GM12878 (cell line): Measurements from ENCODE around the gene PAPOLA. TPM values are rescaled to one million over a fixed set of nuclear protein-coding genes. Genes with fewer than 3 reads are reported as not detected.

ENCODE experiments used
- ATAC-seq: fragments of 200-7000 bp; cut with Tn5 transposase; 3 replicates; pipeline ENCODE4 v1.9.1; 2020; ENCODE audit warnings: mild to moderate bottlenecking, moderate library complexity
- BruUV-seq: library from RNA; stranded (reverse); fragments of 400-500 nt; replicated peaks from 2 replicates; lab custom pipeline; 2021; lab: Mats Ljungman, UMichigan
- CTCF ChIA-PET: fragments of 300-600 bp; sonication (Branson Sonifier 250); formaldehyde crosslinking; extraction: SDS; loops from one replicate; lab custom pipeline; 2021; ENCODE audit warnings: inconsistent platforms; lab: Yijun Ruan, JAX
- POLR2A ChIA-PET: fragments of 350-600 bp; formaldehyde crosslinking; extraction: SDS; loops from one replicate; lab custom pipeline; 2021; ENCODE audit warnings: inconsistent platforms; lab: Charles Lee
- RAD21 ChIA-PET: fragments of 300-600 bp; sonication (Branson Sonifier 250); formaldehyde crosslinking; loops from one replicate; lab custom pipeline; 2023; ENCODE audit warnings: antibody characterized with exemption; ENCODE audit not compliant: unreplicated experiment; lab: Charles Lee
- SMC1A ChIA-PET: fragments of 300-600 bp; sonication (Branson Sonifier 250); formaldehyde crosslinking; loops from one replicate; lab custom pipeline; 2023; ENCODE audit not compliant: unreplicated experiment, uncharacterized antibody; lab: Charles Lee
- DNase-seq: peaks from one replicate; pipeline ENCODE4 v3.0.0-alpha.2; 2011; ENCODE audit warnings: low read depth, low spot score
- FAIRE-seq: peaks from 3 replicates; lab custom pipeline; 2011; peaks lifted over from hg19 to GRCh38; lab: Jason Lieb, UNC
- H2AFZ ChIP-seq: 2 replicates; pipeline ENCODE4 v1.6.0; 2011; ENCODE audit warnings: low read depth, low read length, control low read depth; ENCODE audit not compliant: control insufficient read depth
- H3K27ac ChIP-seq: 2 replicates; pipeline ENCODE4 v1.5.1; 2011; ENCODE audit warnings: control low read depth; ENCODE audit not compliant: control insufficient read depth, insufficient read depth
- H3K27me3 ChIP-seq, 2 experiments: replicated peaks in 1 of 2; 2 replicates each; pipeline versions ENCODE4 v1.6.0 to v1.6.1; 2011; ENCODE audit warnings: low read length in 1 of 2; ENCODE audit not compliant: control insufficient read depth in 2 of 2, insufficient read depth in 2 of 2
- H3K36me3 ChIP-seq, 2 experiments: 2 replicates each; pipeline ENCODE4 v1.5.1; 2011; ENCODE audit warnings: low read length in 1 of 2; ENCODE audit not compliant: control insufficient read depth in 2 of 2, insufficient read depth in 2 of 2
- H3K4me1 ChIP-seq: 2 replicates; pipeline ENCODE4 v1.6.1; 2011; ENCODE audit warnings: mild to moderate bottlenecking, low read length, moderate library complexity, mixed read lengths; ENCODE audit not compliant: control insufficient read depth, insufficient read depth
- H3K4me2 ChIP-seq: 2 replicates; pipeline ENCODE4 v1.6.0; 2011; ENCODE audit warnings: control low read depth; ENCODE audit not compliant: control insufficient read depth, insufficient read depth
- H3K4me3 ChIP-seq: fragments of 200-600 bp; sonication (generic); 2 replicates; pipeline ENCODE4 v1.5.1; 2016
- H3K79me2 ChIP-seq: 2 replicates; pipeline ENCODE4 v1.6.0; 2011; ENCODE audit warnings: low read length; ENCODE audit not compliant: control insufficient read depth, insufficient read depth
- H3K9ac ChIP-seq: 2 replicates; pipeline ENCODE4 v1.8.0; 2011; ENCODE audit warnings: low read length, control low read depth, mixed read lengths; ENCODE audit not compliant: control insufficient read depth, insufficient read depth
- H3K9me3 ChIP-seq: replicated peaks from 3 replicates; pipeline ENCODE4 v1.5.1; 2011; ENCODE audit warnings: mild to moderate bottlenecking, low read length; ENCODE audit not compliant: control insufficient read depth, insufficient read depth
- H4K20me1 ChIP-seq: 2 replicates; pipeline ENCODE4 v1.6.0; 2011; ENCODE audit not compliant: control insufficient read depth, insufficient read depth
- E2F8 ChIP-seq: fragments of 450-650 bp; IDR thresholded peaks from 2 replicates; pipeline ENCODE4 v1.6.1; 2018; ENCODE audit warnings: mild to moderate bottlenecking, low read depth, moderate library complexity; ENCODE audit not compliant: partially characterized antibody
- FOXK2 ChIP-seq: fragments of 450-650 bp; IDR thresholded peaks from 2 replicates; pipeline ENCODE4 v1.6.1; 2017; ENCODE audit warnings: mild to moderate bottlenecking, moderate library complexity
- NFYB ChIP-seq: IDR thresholded peaks from 2 replicates; pipeline ENCODE4 v1.6.1; 2011; ENCODE audit warnings: low read depth, mild to moderate bottlenecking, low read length, improper control_type of control experiment, moderate library complexity; ENCODE audit not compliant: insufficient read depth
- PAX5 ChIP-seq: IDR thresholded peaks from 2 replicates; pipeline ENCODE4 v1.6.1; 2011; ENCODE audit warnings: low read depth, low read length, borderline replicate concordance
- PKNOX1 ChIP-seq: fragments of 450-650 bp; IDR thresholded peaks from 2 replicates; pipeline ENCODE4 v1.6.1; 2016; ENCODE audit warnings: mild to moderate bottlenecking
- YY1 ChIP-seq: IDR thresholded peaks from 2 replicates; pipeline ENCODE4 v1.6.1; 2011; ENCODE audit warnings: low read depth, mild to moderate bottlenecking, low read length
- ZNF622 ChIP-seq: fragments of 450-650 bp; IDR thresholded peaks from 2 replicates; pipeline ENCODE4 v1.6.1; 2017; ENCODE audit warnings: mild to moderate bottlenecking, inconsistent platforms
- WGBS: methylation state at CpG from one replicate; pipeline ENCODE4 v1.1.6; 2016; ENCODE audit warnings: low lambda C conversion rate; ENCODE audit not compliant: insufficient replicate concordance, insufficient coverage; ENCODE audit errors: missing lambda C conversion rate; 5-methylcytosine and 5-hydroxymethylcytosine counted together
- in situ Hi-C: fragments of 300-500 bp; cut with MboI; formaldehyde crosslinking; loops from 9 replicates; pipeline ENCODE4 v1.14.3; 2018; ENCODE audit warnings: mixed read lengths
- intact Hi-C: fragments of 100-400 bp; cut with micrococcal nuclease; formaldehyde crosslinking; loops from one replicate; pipeline ENCODE4 v1.14.2; 2022; ENCODE audit not compliant: unreplicated experiment
- polyA plus RNA-seq, 11 experiments: library from polyadenylated mRNA; depleted of rRNA in 4 of 11; unstranded in 6 of 11; stranded (reverse) in 5 of 11; fragments of >200 nt; fragmentation: Nextera tagmentation in 4 of 11; fragmentation: Illumina TruSeq in 1 of 11; extraction: Ambion mirVana in 4 of 11; extraction: Trizol in 1 of 11; gene quantifications; 1 replicate in 1 of 11; 2 replicates in 10 of 11; pipeline versions ENCODE4 v1.2.1 to v1.2.3, GENCODE V29; 2011 to 2016; ENCODE audit warnings: inconsistent platforms in 2 of 11, missing spikeins in 2 of 11, low read depth in 1 of 11
- total RNA-seq, 4 experiments: library from RNA; depleted of rRNA in 3 of 4; stranded (reverse); fragments of >200 nt in 3 of 4; fragmentation: Illumina TruSeq in 1 of 4; extraction: Trizol in 1 of 4; gene quantifications; 2 replicates each; pipeline versions ENCODE4 v1.2.1 to v1.2.3, GENCODE V29; 2013 to 2021

The PAPOLA gene
- total and polyA plus RNA-seq, 10 of the 15 experiments (the other 5 are each of a cell fraction or from before 2014, with no cell fraction given): 46.0 to 185 (median 114) TPM

GRCh38 chr14:96599076-96599475 is 96.9 kb downstream of the PAPOLA start:
- Histone ChIP-seq H3K4me3 (no peak overlapping the region), H3K27me3 (no peaks in the 10 kb centered on the region; a peak in 1 of 4 replicates), H3K36me3 (no peaks in the 10 kb centered on the region), H3K9ac (no peak overlapping the region), H3K27ac (no peak overlapping the region), H3K9me3 (no peaks in the 10 kb centered on the region), H3K4me2 (no peak overlapping the region), H3K79me2 (no peaks in the 10 kb centered on the region), H3K4me1 (no peaks in the 10 kb centered on the region), H4K20me1 (no peaks in the 10 kb centered on the region), H2AFZ (no peak overlapping the region)
- intact Hi-C loops (no loop called here), in situ Hi-C loops (no loop called here)
- TF ChIP-seq NFYB (no peak), ZNF622 (no peak), E2F8 (no peak), YY1 (no peak), FOXK2 (no peak), PAX5 (no peak), PKNOX1 (no peak)
- POLR2A ChIA-PET: no interaction called here
- no peak for FAIRE-seq
- no peak for ATAC-seq
- CTCF ChIA-PET: no interaction called here
- 62% methylated on average over 10 of the region's 10 CpGs for WGBS
- SMC1A ChIA-PET: no interaction called here
- RAD21 ChIA-PET: no interaction called here
- no peak for DNase-seq
- no TSS peak for BruUV-seq
